OCI-LY1 (cell line): ENCODE results near the gene MAN1C1.

Source experiments
- H2AFZ ChIP-seq: fragments of 200-600 bp; sonication (generic), shearing (Covaris generic); 2 replicates; pipeline ENCODE4 v1.6.0; 2014; ENCODE audit warnings: antibody characterized with exemption, mild to moderate bottlenecking, low read length
- H3F3A ChIP-seq: fragments of 200-600 bp; sonication (generic), shearing (Covaris generic); 2 replicates; pipeline ENCODE4 v1.6.0; 2014; ENCODE audit warnings: mild to moderate bottlenecking, antibody characterized with exemption, low read length, moderate library complexity; ENCODE audit not compliant: insufficient read depth
- H3K27ac ChIP-seq: fragments of 200-600 bp; sonication (generic); 2 replicates; pipeline ENCODE4 v1.5.1; 2014; ENCODE audit warnings: low read length, mixed run types, mild to moderate bottlenecking, low read depth; ENCODE audit not compliant: poor library complexity, severe bottlenecking
- H3K27me3 ChIP-seq: fragments of 200-600 bp; sonication (generic); 2 replicates; pipeline ENCODE4 v1.6.0; 2014; ENCODE audit warnings: antibody characterized with exemption, mild to moderate bottlenecking, low read length, moderate library complexity; ENCODE audit not compliant: insufficient read depth
- H3K36me3 ChIP-seq: fragments of 200-600 bp; sonication (generic); 2 replicates; pipeline ENCODE4 v1.6.1; 2014; ENCODE audit warnings: mild to moderate bottlenecking, antibody characterized with exemption, low read length, moderate library complexity, mixed read lengths; ENCODE audit not compliant: insufficient read depth
- H3K4me1 ChIP-seq: fragments of 200-600 bp; sonication (generic); 2 replicates; pipeline ENCODE4 v1.5.1; 2014; ENCODE audit warnings: mild to moderate bottlenecking, low read length, moderate library complexity; ENCODE audit not compliant: insufficient read depth, severe bottlenecking
- H3K4me2 ChIP-seq: fragments of 200-600 bp; sonication (generic), shearing (Covaris generic); 2 replicates; pipeline ENCODE4 v1.6.1; 2014; ENCODE audit warnings: low read length
- H3K4me3 ChIP-seq: fragments of 200-600 bp; sonication (generic); 2 replicates; pipeline ENCODE4 v1.5.1; 2014; ENCODE audit warnings: low read length, low read depth, mild to moderate bottlenecking, mixed read lengths; ENCODE audit not compliant: poor library complexity, severe bottlenecking
- H3K79me2 ChIP-seq: fragments of 200-600 bp; shearing (Covaris generic); 2 replicates; pipeline ENCODE4 v1.6.1; 2016; ENCODE audit warnings: mixed run types, low read length, mixed read lengths; ENCODE audit not compliant: insufficient read depth
- H3K9ac ChIP-seq: fragments of 200-600 bp; sonication (generic), shearing (Covaris generic); 2 replicates; pipeline ENCODE4 v1.6.1; 2014; ENCODE audit warnings: mild to moderate bottlenecking, low read length, mixed read lengths
- H3K9me2 ChIP-seq: fragments of 200-600 bp; sonication (generic), shearing (Covaris generic); 2 replicates; pipeline ENCODE4 v1.6.1; 2014; ENCODE audit warnings: low read depth, mild to moderate bottlenecking, low read length, mixed read lengths
- H3K9me3 ChIP-seq: fragments of 200-600 bp; shearing (Covaris generic); 2 replicates; pipeline ENCODE4 v1.6.1; 2014; ENCODE audit warnings: low read length, mixed read lengths
- H4K20me1 ChIP-seq: fragments of 200-600 bp; sonication (generic), shearing (Covaris generic); 2 replicates; pipeline ENCODE4 v1.6.0; 2016; ENCODE audit warnings: mild to moderate bottlenecking, low read length; ENCODE audit not compliant: insufficient read depth
- CTCF ChIP-seq: fragments of 200-600 bp; sonication (generic), shearing (Covaris generic); IDR thresholded peaks from 2 replicates; pipeline ENCODE4 v1.5.1; 2017; ENCODE audit warnings: mild to moderate bottlenecking, antibody characterized with exemption, low read length, moderate library complexity, mixed read lengths
- EZH2 ChIP-seq: fragments of 200-600 bp; sonication (generic), shearing (Covaris generic); IDR thresholded peaks from 2 replicates; pipeline ENCODE4 v1.8.0; 2017; ENCODE audit warnings: borderline replicate concordance, mixed run types, mild to moderate bottlenecking, antibody characterized with exemption, low read length, moderate library complexity, mixed read lengths

The MAN1C1 gene

GRCh38 chr1:25724201-25724600 is 107.6 kb downstream of the MAN1C1 start:
- no peak overlapping the region for H3K4me3 ChIP-seq
- no peaks in the 10 kb centered on the region for H3K9me2 ChIP-seq
- no peaks in the 10 kb centered on the region for H3K4me1 ChIP-seq
- no peak overlapping the region for H3K4me2 ChIP-seq
- H3K36me3 ChIP-seq: no peaks in the 10 kb centered on the region
- no peak overlapping the region for H3K27ac ChIP-seq
- no peaks in the 10 kb centered on the region for H3F3A ChIP-seq
- H2AFZ ChIP-seq: no peak overlapping the region
- no peaks in the 10 kb centered on the region for H4K20me1 ChIP-seq
- H3K27me3 ChIP-seq: no peaks in the 10 kb centered on the region; the same call in 1 of the 2 replicates
- H3K9me3 ChIP-seq: no peaks in the 10 kb centered on the region
- TF ChIP-seq EZH2 (no peak), CTCF (no peak)
- H3K79me2 ChIP-seq: no peaks in the 10 kb centered on the region
- H3K9ac ChIP-seq: no peak overlapping the region

GRCh38 chr1:25724966-25725365 is 108.4 kb downstream of the MAN1C1 start:
- H3K79me2 ChIP-seq: no peaks in the 10 kb centered on the region
- no peaks in the 10 kb centered on the region for H4K20me1 ChIP-seq
- no peak for TF ChIP-seq EZH2
- TF ChIP-seq CTCF: no peak
- no peak overlapping the region for H3K27ac ChIP-seq
- H3K9ac ChIP-seq: no peak overlapping the region
- H3K9me3 ChIP-seq: no peaks in the 10 kb centered on the region
- no peaks in the 10 kb centered on the region for H3K36me3 ChIP-seq
- no peak overlapping the region for H3K4me2 ChIP-seq
- H3K9me2 ChIP-seq: no peaks in the 10 kb centered on the region
- H3F3A ChIP-seq: no peaks in the 10 kb centered on the region
- H3K4me1 ChIP-seq: no peaks in the 10 kb centered on the region
- H3K27me3 ChIP-seq: no peaks in the 10 kb centered on the region; the same call in 1 of the 2 replicates
- no peak overlapping the region for H3K4me3 ChIP-seq
- no peak overlapping the region for H2AFZ ChIP-seq

DNA sequence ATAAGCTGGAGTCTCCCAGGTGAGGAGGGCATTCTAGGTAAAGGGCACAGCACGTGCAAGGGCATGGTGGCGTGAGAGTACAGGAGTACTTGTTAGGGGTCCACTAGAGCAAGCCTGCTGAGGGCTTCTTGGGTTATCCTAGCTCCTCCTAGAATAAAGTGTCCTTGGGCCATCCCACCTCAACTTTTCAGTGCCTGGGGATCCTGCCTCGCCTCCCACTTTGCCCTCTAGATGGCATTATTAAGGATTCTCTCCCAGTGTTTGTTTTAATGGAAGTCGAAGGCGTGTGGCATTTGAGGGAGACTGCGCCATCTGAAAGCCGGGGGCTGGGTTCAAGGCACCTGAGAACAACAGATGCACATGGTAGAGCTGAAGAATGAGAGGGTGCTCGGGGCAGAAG is 108.9 kb downstream of the MAN1C1 start:
- no peak for TF ChIP-seq EZH2
- TF ChIP-seq CTCF: no peak
- no peak overlapping the region for H3K27ac ChIP-seq

More for the DNA sequence above, 108.9 kb downstream of the MAN1C1 start:
- Histone ChIP-seq H3K4me3 (no peak overlapping the region), H3K79me2 (no peaks in the 10 kb centered on the region), H3K36me3 (no peaks in the 10 kb centered on the region), H3F3A (no peaks in the 10 kb centered on the region), H3K9ac (no peak overlapping the region), H3K9me2 (no peaks in the 10 kb centered on the region), H3K27me3 (no peaks in the 10 kb centered on the region; the same call in 1 of the 2 replicates), H3K4me1 (no peaks in the 10 kb centered on the region), H3K9me3 (no peaks in the 10 kb centered on the region), H3K4me2 (no peak overlapping the region), H2AFZ (no peak overlapping the region), H4K20me1 (no peaks in the 10 kb centered on the region)
